Activated naive CD4-positive, alpha-beta T cell treated with anti-CD3 and anti-CD28 coated beads, Interleukin-2, amount 50 U/mL, for 16 hours (primary cell): Measurements from ENCODE around the gene TNIK.
"Not testable (repeated sequence)": the region's sequence is repeated elsewhere in the genome, so short reads cannot be mapped to it uniquely, and the experiment has no call there.

Experiments used
- DNase-seq: peaks from one replicate; pipeline ENCODE4 v3.0.0-alpha.2; 2020

Gene TNIK

DNA sequence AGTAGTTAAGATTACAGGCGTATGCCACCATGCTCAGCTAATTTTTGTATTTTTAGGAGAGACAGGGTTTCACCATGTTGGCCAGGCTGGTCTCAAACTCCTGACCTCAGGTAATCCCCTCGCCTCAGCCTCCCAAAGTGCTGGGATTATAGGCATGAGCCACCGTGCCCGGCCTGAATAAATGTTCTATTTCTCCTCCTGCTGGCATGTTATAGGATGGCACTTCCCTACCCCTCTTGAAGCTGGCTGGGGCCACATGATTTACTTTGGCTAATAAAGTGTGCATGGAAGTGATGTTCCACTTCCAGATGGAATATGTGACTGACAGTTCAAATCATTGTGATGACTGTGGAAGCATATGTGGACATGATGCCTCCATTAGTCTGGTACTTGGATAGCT lies 77.9 kb downstream of the TNIK start:
- not testable (repeated sequence) for DNase-seq

- DNase-seq, result no peak
Observed at GRCh38 chr3:171380711-171381425, 79.3 kb downstream of the TNIK start.

- no peak for DNase-seq
Observed at GRCh38 chr3:171379961-171380483, 80.2 kb downstream of the TNIK start.

- no peak for DNase-seq
Observed at GRCh38 chr3:171379281-171379680, 80.9 kb downstream of the TNIK start.

DNA sequence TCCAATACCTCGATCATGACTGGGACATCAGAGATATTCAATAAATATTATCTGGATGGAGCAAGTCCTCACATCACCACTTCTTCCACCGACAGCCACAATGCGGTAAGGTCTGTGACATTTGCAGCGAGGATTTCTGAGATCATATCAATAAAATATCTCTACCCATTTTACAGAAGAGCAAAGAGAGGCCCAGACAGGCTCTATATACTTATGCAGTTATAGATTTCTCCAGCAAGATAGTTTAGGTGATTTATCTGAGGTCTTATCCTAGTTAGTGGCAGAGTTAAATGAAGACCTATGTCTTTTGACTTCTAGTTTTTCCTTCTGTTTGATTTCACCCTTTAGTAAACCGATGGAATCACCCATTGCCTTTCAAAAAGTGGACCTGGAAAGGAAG lies 81.6 kb downstream of the TNIK start:
- DNase-seq, result no peak

GRCh38 chr3:171377859-171378258 lies 82.3 kb downstream of the TNIK start:
- no peak for DNase-seq

DNA sequence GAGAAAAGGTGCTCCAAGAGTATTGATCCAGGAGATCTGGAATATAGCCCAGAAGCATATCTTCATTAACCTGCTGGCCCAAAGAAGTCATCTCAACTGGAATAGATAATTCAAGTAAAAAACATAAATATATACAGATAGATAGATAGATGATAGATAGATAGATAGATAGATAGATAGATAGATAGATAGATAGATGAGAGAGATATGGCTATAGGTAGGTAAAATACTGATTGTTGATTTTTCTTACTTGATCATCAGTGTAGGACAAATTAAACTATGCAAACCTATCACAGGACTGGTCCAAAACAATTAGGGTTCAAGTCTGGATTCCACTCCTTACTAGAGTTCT lies 83.6 kb downstream of the TNIK start:
- no peak for DNase-seq

- DNase-seq, result no peak
Observed at GRCh38 chr3:171375666-171376595, 84.3 kb downstream of the TNIK start.

GRCh38 chr3:171374661-171375285 lies 85.4 kb downstream of the TNIK start:
- no peak for DNase-seq

DNA sequence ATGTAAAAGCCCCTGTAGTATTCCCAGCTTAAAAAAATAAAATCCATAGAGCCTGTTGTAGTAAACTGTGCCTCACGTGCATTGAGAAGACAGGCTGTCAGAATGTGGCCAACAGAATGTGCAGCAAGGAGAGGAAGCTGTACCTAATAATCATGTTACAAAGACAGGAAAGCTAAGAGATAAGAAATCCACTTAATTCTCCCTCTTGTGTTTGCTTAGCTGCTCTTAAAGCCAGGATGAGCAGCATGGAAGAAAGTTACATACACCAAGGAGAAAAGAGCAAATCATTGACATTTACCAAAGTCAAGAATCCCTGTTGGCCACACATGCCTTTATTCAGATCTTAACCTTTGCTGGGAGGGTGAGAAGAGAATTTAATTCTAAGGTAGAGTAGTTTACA lies 85.9 kb downstream of the TNIK start:
- DNase-seq, result no peak

DNA sequence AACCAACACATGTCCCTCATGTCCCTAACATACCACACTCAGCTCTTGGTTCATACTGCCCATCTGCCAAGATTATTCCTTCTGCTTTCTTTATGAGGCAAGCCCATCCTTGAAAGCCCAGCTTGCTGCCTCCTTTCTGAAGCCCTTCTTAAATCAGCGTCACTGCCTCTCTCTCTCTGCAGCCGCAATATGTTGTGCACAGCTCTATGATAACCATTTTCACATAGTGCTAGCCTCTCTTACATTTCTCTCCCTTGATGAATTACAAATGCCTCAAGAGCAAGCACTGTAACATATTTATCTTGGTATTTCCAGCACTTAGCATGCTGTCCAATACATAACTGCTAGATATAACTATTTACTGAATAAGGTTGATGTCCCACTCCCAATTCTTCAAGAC lies 86.5 kb downstream of the TNIK start:
- DNase-seq, result no peak

DNA sequence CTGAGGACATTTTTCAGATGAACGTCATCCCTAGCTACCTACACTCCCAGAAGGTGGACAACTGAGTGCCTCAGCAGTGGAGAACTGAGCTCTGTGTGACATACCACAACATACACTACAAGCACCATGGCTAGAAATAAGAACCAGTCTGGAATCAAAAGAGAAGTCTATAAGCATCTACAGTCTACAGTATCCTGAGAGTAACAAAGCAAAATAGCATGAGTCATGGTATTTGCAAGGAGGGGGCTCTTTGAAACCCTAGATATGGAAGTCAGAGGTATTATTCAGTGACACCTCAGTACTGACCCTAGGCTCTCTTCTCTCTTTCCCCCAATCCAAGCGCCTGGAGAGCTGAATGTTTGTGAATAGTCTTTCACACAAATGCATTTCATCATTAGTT lies 87.5 kb downstream of the TNIK start:
- no peak for DNase-seq

DNA sequence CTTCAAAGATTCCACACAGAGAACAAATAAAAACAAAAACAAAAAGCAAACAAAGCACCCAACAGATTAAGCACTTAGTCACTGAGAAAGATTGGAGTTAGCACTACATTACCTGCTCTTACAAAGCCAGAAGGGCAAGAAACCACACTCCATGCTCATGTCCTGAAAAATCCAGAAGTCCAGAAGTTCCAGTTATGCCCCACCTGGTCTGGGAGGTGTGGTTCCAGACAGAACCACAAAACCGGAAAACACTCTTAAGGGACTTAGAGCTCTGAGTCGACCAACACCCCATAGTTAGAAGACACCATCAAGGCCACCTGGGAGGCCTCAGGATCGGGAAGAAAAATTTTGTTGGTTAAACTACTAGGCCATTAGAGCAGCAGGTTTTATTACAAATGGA lies 88.9 kb downstream of the TNIK start:
- no peak for DNase-seq

DNA sequence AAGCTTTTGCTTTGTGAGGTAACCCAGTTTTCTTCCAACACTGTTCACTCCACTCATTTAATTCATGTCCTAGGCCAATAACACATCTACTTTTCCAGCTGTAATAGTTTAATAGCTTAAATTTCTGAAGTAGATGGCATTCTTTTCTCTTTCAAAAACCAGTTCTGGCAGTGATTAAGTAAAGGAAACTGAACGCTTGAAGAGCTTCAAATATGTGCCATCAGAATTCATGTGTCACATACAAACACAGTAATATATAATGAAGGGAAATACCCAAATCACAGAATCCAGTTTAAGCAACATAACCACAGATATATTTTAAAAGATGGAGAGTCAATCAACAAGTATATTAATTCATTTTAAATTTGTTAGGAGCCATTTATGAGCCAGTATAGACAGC lies 91.0 kb downstream of the TNIK start:
- no peak for DNase-seq

DNA sequence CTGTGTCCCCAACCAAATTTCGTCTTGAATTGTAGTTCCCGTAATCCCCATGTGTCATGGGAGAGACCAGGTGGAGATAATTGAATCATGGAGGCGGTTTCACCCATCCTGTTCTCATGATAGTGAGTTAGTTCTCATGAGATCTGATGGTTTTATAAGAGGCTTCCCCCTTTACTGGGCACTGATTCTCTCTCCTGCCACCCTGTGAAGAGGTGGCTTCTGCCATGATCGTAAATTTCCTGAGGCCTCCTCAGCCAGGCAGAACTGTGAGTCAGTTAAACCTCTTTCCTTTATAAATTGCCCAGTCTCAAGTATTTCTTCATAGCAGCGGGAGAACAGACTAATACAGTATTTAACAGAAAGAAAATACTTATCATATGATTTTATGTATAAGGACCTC lies 93.5 kb downstream of the TNIK start:
- not testable (repeated sequence) for DNase-seq

- DNase-seq, result no peak
Observed at GRCh38 chr3:171366043-171366442, 94.2 kb downstream of the TNIK start.

GRCh38 chr3:171365489-171365888 lies 94.7 kb downstream of the TNIK start:
- no peak for DNase-seq

DNA sequence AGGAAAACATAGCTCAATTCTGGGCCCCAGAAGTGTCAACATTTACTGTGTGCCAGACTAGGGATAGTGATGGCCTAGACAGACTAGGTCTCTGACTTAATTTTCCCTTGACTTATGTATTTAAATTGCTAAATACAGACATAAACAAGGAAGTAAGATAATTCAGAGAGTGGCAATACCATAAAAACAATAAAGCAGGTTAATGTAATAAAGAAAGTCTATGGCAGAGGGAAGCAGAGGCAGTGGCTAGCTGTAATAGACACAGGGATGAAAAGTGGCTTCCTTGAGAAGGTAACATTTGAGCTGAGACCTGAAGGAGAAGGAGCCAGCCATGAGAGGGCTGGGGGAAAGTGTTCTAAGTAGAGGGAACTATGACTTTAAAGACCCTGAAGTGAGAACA lies 95.7 kb downstream of the TNIK start:
- no peak for DNase-seq

DNA sequence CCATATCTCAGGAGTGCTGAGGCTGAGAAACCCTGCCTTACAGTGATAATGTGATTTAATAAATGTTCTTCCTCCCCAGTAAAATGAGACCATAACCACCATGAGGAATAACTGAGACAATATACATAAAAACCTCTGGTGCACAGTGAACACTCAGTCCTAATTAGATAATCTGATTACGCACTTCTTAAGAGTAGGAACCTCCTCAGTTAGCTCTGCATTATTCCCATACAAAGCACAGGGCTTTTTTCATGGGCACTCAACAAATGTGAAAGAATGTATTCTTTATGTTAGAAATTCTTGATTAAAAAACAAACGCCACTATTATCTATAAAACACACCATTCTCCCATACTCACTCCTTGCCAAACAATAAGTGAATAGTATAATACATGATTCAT lies 97.0 kb downstream of the TNIK start:
- no peak for DNase-seq

DNA sequence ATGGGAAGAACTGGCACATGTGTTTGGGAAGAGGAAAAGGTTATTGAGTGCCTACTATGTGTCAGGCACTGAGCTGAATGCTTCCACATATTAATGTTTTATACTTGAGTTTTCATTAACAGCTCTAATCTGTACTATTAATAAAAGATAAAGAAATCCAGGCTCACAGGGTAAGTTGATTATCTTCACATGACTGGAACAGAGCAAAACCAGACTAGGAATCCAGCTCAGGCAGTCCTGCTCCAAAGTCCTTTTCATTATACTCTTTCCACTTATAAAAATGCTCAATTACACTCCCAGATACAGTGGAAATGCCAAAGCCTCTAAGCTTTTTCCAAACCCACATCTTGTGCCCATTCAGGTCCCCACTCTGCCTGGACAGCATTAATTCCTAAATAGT lies 97.6 kb downstream of the TNIK start:
- no peak for DNase-seq

- DNase-seq, result no peak
Observed at GRCh38 chr3:171358881-171359198, 101.4 kb downstream of the TNIK start.

GRCh38 chr3:171358181-171358880 lies 101.9 kb downstream of the TNIK start:
- DNase-seq, result no peak

- DNase-seq, result no peak
Observed at GRCh38 chr3:171357721-171358120, 102.5 kb downstream of the TNIK start.
